Measurements from ENCODE around the gene KIFC3.
"Not testable (repeated sequence)": the region's sequence is repeated elsewhere in the genome, so short reads cannot be mapped to it uniquely, and the experiment has no call there.

KIFC3 gene

GRCh38 chr16:57788252-57788841 is 13.9 kb downstream of the KIFC3 start:
- Mint-ChIP-seq H3K36me3 (ENCODE audit: low read depth) (no peaks in the 10 kb centered on the region), H3K4me3 (no peak overlapping the region), H3K9me3 (no peaks in the 10 kb centered on the region), H3K27ac (no peak overlapping the region), H3K27me3 (no peaks in the 10 kb centered on the region), H3K4me1 (no peaks in the 10 kb centered on the region)
- DNase-seq = no peak
- ATAC-seq = no peak

- ATAC-seq = no peak
- Mint-ChIP-seq H3K36me3 (ENCODE audit: low read depth) (no peaks in the 10 kb centered on the region), H3K4me3 (no peak overlapping the region), H3K9me3 (no peaks in the 10 kb centered on the region), H3K27me3 (no peaks in the 10 kb centered on the region), H3K4me1 (no peaks in the 10 kb centered on the region), H3K27ac (no peak overlapping the region)
- no peak for DNase-seq
Measured at GRCh38 chr16:57787519-57787905, 14.8 kb downstream of the KIFC3 start.

GRCh38 chr16:57786632-57787518 is 15.4 kb downstream of the KIFC3 start:
- Mint-ChIP-seq H3K27ac (no peak overlapping the region), H3K36me3 (ENCODE audit: low read depth) (no peaks in the 10 kb centered on the region), H3K9me3 (no peaks in the 10 kb centered on the region), H3K4me1 (no peaks in the 10 kb centered on the region), H3K27me3 (no peaks in the 10 kb centered on the region), H3K4me3 (no peak overlapping the region)
- ATAC-seq (no peak), DNase-seq (no peak)

- no peaks in the 10 kb centered on the region for H3K27me3 Mint-ChIP-seq
- DNase-seq (no peak), ATAC-seq (no peak)
- H3K4me1 Mint-ChIP-seq = no peaks in the 10 kb centered on the region
- H3K36me3 Mint-ChIP-seq (ENCODE audit: low read depth) = no peaks in the 10 kb centered on the region
- H3K9me3 Mint-ChIP-seq = no peaks in the 10 kb centered on the region
- no peak overlapping the region for H3K27ac Mint-ChIP-seq
- no peak overlapping the region for H3K4me3 Mint-ChIP-seq
Measured at GRCh38 chr16:57785924-57786323, 16.4 kb downstream of the KIFC3 start.

- Mint-ChIP-seq H3K36me3 (ENCODE audit: low read depth) (no peaks in the 10 kb centered on the region), H3K4me1 (no peaks in the 10 kb centered on the region), H3K4me3 (no peak overlapping the region), H3K9me3 (no peaks in the 10 kb centered on the region), H3K27ac (no peak overlapping the region), H3K27me3 (no peaks in the 10 kb centered on the region)
- ATAC-seq (no peak), DNase-seq (no peak)
Measured at GRCh38 chr16:57785385-57785784, 16.9 kb downstream of the KIFC3 start.

- no peak overlapping the region for H3K4me3 Mint-ChIP-seq
- H3K4me1 Mint-ChIP-seq = no peaks in the 10 kb centered on the region
Measured at GRCh38 chr16:57784334-57784733, 18.0 kb downstream of the KIFC3 start.

GRCh38 chr16:57783883-57784282 is 18.4 kb downstream of the KIFC3 start:
- DNase-seq (no peak), ATAC-seq (no peak)
- H3K9me3 Mint-ChIP-seq = no peaks in the 10 kb centered on the region
- H3K4me3 Mint-ChIP-seq = no peak overlapping the region
- no peaks in the 10 kb centered on the region for H3K36me3 Mint-ChIP-seq (ENCODE audit: low read depth)
- H3K4me1 Mint-ChIP-seq = no peaks in the 10 kb centered on the region
- no peaks in the 10 kb centered on the region for H3K27me3 Mint-ChIP-seq
- no peak overlapping the region for H3K27ac Mint-ChIP-seq

More at GRCh38 chr16:57784334-57784733, 18.0 kb downstream of the KIFC3 start:
- no peak for DNase-seq
- H3K9me3 Mint-ChIP-seq = no peaks in the 10 kb centered on the region
- no peaks in the 10 kb centered on the region for H3K27me3 Mint-ChIP-seq
- no peak overlapping the region for H3K27ac Mint-ChIP-seq
- no peak for ATAC-seq
- no peaks in the 10 kb centered on the region for H3K36me3 Mint-ChIP-seq (ENCODE audit: low read depth)

GRCh38 chr16:57783116-57783515 is 19.2 kb downstream of the KIFC3 start:
- Mint-ChIP-seq H3K36me3 (ENCODE audit: low read depth) (no peaks in the 10 kb centered on the region), H3K27me3 (no peaks in the 10 kb centered on the region), H3K4me3 (no peak overlapping the region), H3K27ac (no peak overlapping the region), H3K4me1 (no peaks in the 10 kb centered on the region), H3K9me3 (no peaks in the 10 kb centered on the region)
- DNase-seq (no peak), ATAC-seq (no peak)

GRCh38 chr16:57782607-57783055 is 19.7 kb downstream of the KIFC3 start:
- ATAC-seq; DNase-seq; H3K27me3 Mint-ChIP-seq; H3K4me1 Mint-ChIP-seq; H3K4me3 Mint-ChIP-seq; H3K36me3 Mint-ChIP-seq (ENCODE audit: low read depth); H3K27ac Mint-ChIP-seq; H3K9me3 Mint-ChIP-seq: not testable (repeated sequence)

- ATAC-seq = no peak
- Mint-ChIP-seq H3K4me1 (no peaks in the 10 kb centered on the region), H3K9me3 (no peaks in the 10 kb centered on the region), H3K4me3 (no peak overlapping the region), H3K27me3 (no peaks in the 10 kb centered on the region), H3K27ac (no peak overlapping the region), H3K36me3 (ENCODE audit: low read depth) (no peaks in the 10 kb centered on the region)
- no peak for DNase-seq
Measured at GRCh38 chr16:57781741-57782606, 20.3 kb downstream of the KIFC3 start.

- Mint-ChIP-seq H3K9me3 (no peaks in the 10 kb centered on the region), H3K4me1 (no peaks in the 10 kb centered on the region), H3K4me3 (no peak overlapping the region), H3K36me3 (ENCODE audit: low read depth) (no peaks in the 10 kb centered on the region), H3K27me3 (no peaks in the 10 kb centered on the region), H3K27ac (no peak overlapping the region)
- ATAC-seq (no peak), DNase-seq (no peak)
Measured at GRCh38 chr16:57781349-57781740, 20.9 kb downstream of the KIFC3 start.

GRCh38 chr16:57779836-57780235 is 22.5 kb downstream of the KIFC3 start:
- not testable (repeated sequence) for H3K27me3 Mint-ChIP-seq; H3K27ac Mint-ChIP-seq; DNase-seq; H3K36me3 Mint-ChIP-seq (ENCODE audit: low read depth); ATAC-seq; H3K4me3 Mint-ChIP-seq; H3K4me1 Mint-ChIP-seq; H3K9me3 Mint-ChIP-seq

GRCh38 chr16:57778658-57779057 is 23.6 kb downstream of the KIFC3 start:
- Mint-ChIP-seq H3K9me3 (no peaks in the 10 kb centered on the region), H3K36me3 (ENCODE audit: low read depth) (no peaks in the 10 kb centered on the region), H3K4me3 (no peak overlapping the region), H3K4me1 (no peaks in the 10 kb centered on the region), H3K27me3 (no peaks in the 10 kb centered on the region), H3K27ac (no peak overlapping the region)
- DNase-seq = no peak
- no peak for ATAC-seq

- no peaks in the 10 kb centered on the region for H3K27me3 Mint-ChIP-seq
- H3K4me1 Mint-ChIP-seq = no peaks in the 10 kb centered on the region
- no peak overlapping the region for H3K4me3 Mint-ChIP-seq
- H3K27ac Mint-ChIP-seq = no peak overlapping the region
- no peaks in the 10 kb centered on the region for H3K9me3 Mint-ChIP-seq
- DNase-seq (no peak), ATAC-seq (no peak)
- H3K36me3 Mint-ChIP-seq (ENCODE audit: low read depth) = no peaks in the 10 kb centered on the region
Measured at GRCh38 chr16:57775661-57776469, 26.4 kb downstream of the KIFC3 start.

All from activated naive CD8-positive, alpha-beta T cell treated with anti-CD3 and anti-CD28 coated beads, Interleukin-2, amount 50 U/mL, for 24 hours (primary cell).